IMR-90 (cell line): ENCODE results near the gene RFTN1. TPM values are rescaled to one million over a fixed set of nuclear protein-coding genes. Genes with fewer than 3 reads are reported as not detected.
A peak's percentile ranks its signal among the peaks of the same experiment; 100 is the strongest.

ENCODE experiments used
- ATAC-seq: fragments of 200-7000 bp; cut with Tn5 transposase; 2 replicates; pipeline ENCODE4 v1.9.1; 2020; ENCODE audit warnings: low read depth, mild to moderate bottlenecking, moderate library complexity
- BruUV-seq: library from RNA; stranded (reverse); fragments of 400-500 nt; replicated peaks from 2 replicates; lab custom pipeline; 2021; lab: Mats Ljungman, UMichigan
- CTCF ChIA-PET: fragments of 300-600 bp; formaldehyde crosslinking; extraction: SDS; loops from one replicate; lab custom pipeline; 2021; ENCODE audit warnings: antibody characterized with exemption; lab: Yijun Ruan, JAX
- POLR2A ChIA-PET: fragments of 300-600 bp; sonication (Branson Sonifier 250); formaldehyde crosslinking; loops from one replicate; lab custom pipeline; 2022; ENCODE audit warnings: antibody characterized with exemption; ENCODE audit not compliant: unreplicated experiment; lab: Charles Lee
- DNase-seq: peaks from one replicate; pipeline ENCODE4 v3.0.0; 2013
- H2AFZ ChIP-seq: replicated peaks from 2 replicates; pipeline ENCODE3; 2013; ENCODE audit warnings: low read length, mild to moderate bottlenecking; ENCODE audit not compliant: poor library complexity
- H2AK5ac ChIP-seq: 2 replicates; pipeline ENCODE4 v1.6.1; 2013; ENCODE audit warnings: low read depth, low read length, inconsistent platforms
- H2AK9ac ChIP-seq: replicated peaks from 2 replicates; pipeline ENCODE3; 2013; ENCODE audit warnings: mild to moderate bottlenecking, low read depth, low read length, moderate library complexity; ENCODE audit not compliant: poor library complexity
- H2BK120ac ChIP-seq: 2 replicates; pipeline ENCODE4 v1.6.1; 2013; ENCODE audit warnings: low read depth, low read length, inconsistent platforms
- H2BK15ac ChIP-seq: 3 replicates; pipeline ENCODE4 v1.6.1; 2013; ENCODE audit warnings: low read depth, low read length, inconsistent platforms
- H2BK20ac ChIP-seq: 2 replicates; pipeline ENCODE4 v1.6.1; 2013; ENCODE audit warnings: low read depth, mild to moderate bottlenecking, inconsistent platforms, low read length, moderate library complexity
- H2BK5ac ChIP-seq: 2 replicates; pipeline ENCODE4 v1.6.1; 2013; ENCODE audit warnings: mild to moderate bottlenecking, low read depth, low read length, inconsistent platforms; ENCODE audit not compliant: poor library complexity, severe bottlenecking
- H3K14ac ChIP-seq: replicated peaks from 2 replicates; pipeline ENCODE4 v1.6.1; 2013; ENCODE audit warnings: low read depth, low read length, inconsistent platforms
- H3K18ac ChIP-seq: 2 replicates; pipeline ENCODE4 v1.6.1; 2013; ENCODE audit warnings: low read depth, low read length, control low read depth
- H3K23ac ChIP-seq: 2 replicates; pipeline ENCODE4 v1.6.1; 2013; ENCODE audit warnings: low read depth, low read length, inconsistent platforms
- H3K27ac ChIP-seq: 2 replicates; pipeline ENCODE4 v1.5.1; 2013; ENCODE audit warnings: mild to moderate bottlenecking, control low read depth, low read length; ENCODE audit not compliant: insufficient read depth
- H3K27me3 ChIP-seq: 2 replicates; pipeline ENCODE4 v1.6.1; 2013; ENCODE audit warnings: low read length; ENCODE audit not compliant: control insufficient read depth, insufficient read depth
- H3K36me3 ChIP-seq: 2 replicates; pipeline ENCODE4 v1.6.1; 2013; ENCODE audit warnings: low read length, mixed read lengths; ENCODE audit not compliant: control insufficient read depth, insufficient read depth
- H3K4ac ChIP-seq: 2 replicates; pipeline ENCODE4 v1.6.1; 2013; ENCODE audit warnings: low read depth, low read length, inconsistent platforms
- H3K4me1 ChIP-seq: 2 replicates; pipeline ENCODE4 v1.6.1; 2013; ENCODE audit warnings: low read length, mixed read lengths; ENCODE audit not compliant: control insufficient read depth, insufficient read depth
- H3K4me2 ChIP-seq: 2 replicates; pipeline ENCODE4 v1.6.1; 2013; ENCODE audit warnings: low read depth, mild to moderate bottlenecking, control low read depth, low read length, moderate library complexity
- H3K4me3 ChIP-seq: 2 replicates; pipeline ENCODE4 v1.5.1; 2013; ENCODE audit warnings: low read depth, mild to moderate bottlenecking, control low read depth, low read length, moderate library complexity; ENCODE audit not compliant: insufficient read depth
- H3K56ac ChIP-seq: 2 replicates; pipeline ENCODE4 v1.6.1; 2013; ENCODE audit warnings: low read length, inconsistent platforms; ENCODE audit not compliant: insufficient read depth; ENCODE audit errors: extremely low read depth
- H3K79me1 ChIP-seq, 2 experiments: 2 replicates each; pipeline ENCODE4 v1.6.1; 2013; ENCODE audit warnings: low read length in 2 of 2, inconsistent platforms in 1 of 2, low read depth in 1 of 2
- H3K9ac ChIP-seq: 2 replicates; pipeline ENCODE4 v1.6.1; 2013; ENCODE audit warnings: low read depth, low read length, control low read depth
- H3K9me1 ChIP-seq: 2 replicates; pipeline ENCODE4 v1.6.1; 2013; ENCODE audit warnings: low read length, inconsistent platforms; ENCODE audit not compliant: insufficient read depth
- H3K9me3 ChIP-seq: 2 replicates; pipeline ENCODE4 v1.6.1; 2013; ENCODE audit warnings: low read length; ENCODE audit not compliant: control insufficient read depth, insufficient read depth
- H4K20me1 ChIP-seq: 2 replicates; pipeline ENCODE4 v1.6.1; 2013; ENCODE audit warnings: low read length, inconsistent platforms; ENCODE audit not compliant: insufficient read depth
- H4K5ac ChIP-seq: 2 replicates; pipeline ENCODE4 v1.6.1; 2013; ENCODE audit warnings: mild to moderate bottlenecking, low read depth, low read length, control low read depth
- H4K8ac ChIP-seq, 2 experiments: 2 replicates each; pipeline ENCODE4 v1.6.1; 2013; ENCODE audit warnings: low read depth in 2 of 2, low read length in 2 of 2, control low read depth in 1 of 2, inconsistent platforms in 1 of 2
- H4K91ac ChIP-seq: 2 replicates; pipeline ENCODE4 v1.6.1; 2013; ENCODE audit warnings: low read depth, low read length, inconsistent platforms; ENCODE audit not compliant: insufficient read depth
- CEBPB ChIP-seq: IDR thresholded peaks from 2 replicates; pipeline ENCODE4 v1.6.1; 2012; ENCODE audit warnings: low read depth, low read length, improper control_type of control experiment
- CHD1 ChIP-seq: IDR thresholded peaks from 2 replicates; pipeline ENCODE4 v1.6.1; 2012; ENCODE audit warnings: low read depth, low read length, improper control_type of control experiment
- WGBS, 2 experiments: methylation state at CpG; one replicate each; pipeline versions ENCODE4 v1.1.5 to v1.1.7; 2013; ENCODE audit warnings: missing lambda C conversion rate in 2 of 2; ENCODE audit not compliant: insufficient read length in 1 of 2; ENCODE audit errors: extremely low coverage in 2 of 2; 5-methylcytosine and 5-hydroxymethylcytosine counted together
- dilution Hi-C: fragments of 300-500 bp; cut with HindIII; formaldehyde crosslinking; loops from one replicate; pipeline ENCODE4 v1.14.3; 2018; ENCODE audit warnings: low sequenced_read_pairs; ENCODE audit not compliant: unreplicated experiment
- in situ Hi-C: fragments of 300-500 bp; cut with MboI; formaldehyde crosslinking; loops from 3 replicates; pipeline ENCODE4 v1.14.3; 2019; ENCODE audit warnings: low sequenced_read_pairs, inconsistent platforms, mixed read lengths
- intact Hi-C: fragments of 100-400 bp; cut with micrococcal nuclease; formaldehyde crosslinking; loops from 2 replicates; pipeline ENCODE4 v1.10.0; 2022
- polyA plus RNA-seq, 3 experiments: library from polyadenylated mRNA; depleted of rRNA; stranded (reverse); fragments of >200 nt; gene quantifications; 2 replicates each; pipeline ENCODE4 v1.2.3, GENCODE V29; 2012; ENCODE audit warnings: low replicate concordance in 1 of 3
- total RNA-seq: library from RNA; depleted of rRNA; stranded (reverse); fragments of >200 nt; gene quantifications from 2 replicates; pipeline ENCODE4 v1.2.3, GENCODE V29; 2012
- TF ChIP-seq, protein P1 (sequence below): fragments of 150-350 bp; IDR thresholded peaks from 2 replicates; pipeline ENCODE4 v1.6.1; 2016; ENCODE audit warnings: low read depth, mild to moderate bottlenecking, low read length, moderate library complexity, borderline replicate concordance

RFTN1 gene
- total and polyA plus RNA-seq, 2 of the 4 experiments (the other 2 are of a cell fraction), result 45.0 to 52.0 TPM

DNA sequence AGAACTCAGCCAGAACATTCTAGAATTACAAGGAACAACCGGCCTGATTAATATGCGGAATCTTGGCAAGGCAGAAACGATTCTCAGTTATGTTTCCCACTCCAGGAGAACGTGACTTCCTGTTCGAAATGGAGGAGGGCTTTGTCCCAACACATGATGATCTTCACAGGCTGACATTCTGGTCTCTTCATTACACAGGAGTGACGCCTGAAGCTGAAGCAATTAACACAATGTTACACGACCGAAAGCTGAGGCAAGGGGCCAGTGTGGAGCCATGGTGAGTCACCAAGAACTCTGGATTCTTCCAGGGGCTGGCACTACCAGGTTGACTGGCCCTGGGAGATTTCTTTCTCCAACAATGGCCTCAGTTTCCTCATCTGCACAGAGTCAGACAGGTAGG lies 40.9 kb downstream of the RFTN1 start:
- Histone ChIP-seq H3K9me3 (peaks cover 4% of the 10 kb centered on the region), H3K27me3 (no peaks in the 10 kb centered on the region), H3K4me3 (no peak overlapping the region), H4K91ac (no peak overlapping the region), H3K9me1 (peaks cover 29% of the 10 kb centered on the region), H3K9ac (no peak overlapping the region), H2BK15ac (no peak overlapping the region), H3K36me3 (peaks cover 24% of the 10 kb centered on the region), H2AFZ (no peak overlapping the region), H3K27ac (no peak overlapping the region), H2AK5ac (peak overlapping the region; percentile 46), H2BK120ac (no peak overlapping the region), H3K18ac (0 out of 2 replicates have a peak overlapping the region, but pooled peaks have one; percentile 30), H4K5ac (0 out of 2 replicates have a peak overlapping the region, but pooled peaks have one; percentile 27), H3K79me1 (peaks cover 55 to 77% of the 10 kb centered on the region in 2 experiments), H2AK9ac (no peak overlapping the region), H2BK20ac (no peak overlapping the region), H3K4me1 (peaks cover 22% of the 10 kb centered on the region), H3K4ac (no peak overlapping the region; the same call in 1 of the 2 replicates), H3K14ac (no peak overlapping the region), H3K4me2 (no peak overlapping the region), H3K56ac (no peak overlapping the region), H2BK5ac (no peak overlapping the region), H3K23ac (no peak overlapping the region), H4K8ac (no peak overlapping the region; a peak in 1 of 4 replicates), H4K20me1 (peaks cover 11% of the 10 kb centered on the region)
- dilution Hi-C loops (no loop called here), intact Hi-C loops (no loop called here), in situ Hi-C loops (no loop called here)
- CTCF ChIA-PET, result no interaction called here
- DNase-seq (no peak), ATAC-seq (no peak)
- BruUV-seq, result no TSS peak
- POLR2A ChIA-PET, result no interaction called here
- TF ChIP-seq, protein P1, sequence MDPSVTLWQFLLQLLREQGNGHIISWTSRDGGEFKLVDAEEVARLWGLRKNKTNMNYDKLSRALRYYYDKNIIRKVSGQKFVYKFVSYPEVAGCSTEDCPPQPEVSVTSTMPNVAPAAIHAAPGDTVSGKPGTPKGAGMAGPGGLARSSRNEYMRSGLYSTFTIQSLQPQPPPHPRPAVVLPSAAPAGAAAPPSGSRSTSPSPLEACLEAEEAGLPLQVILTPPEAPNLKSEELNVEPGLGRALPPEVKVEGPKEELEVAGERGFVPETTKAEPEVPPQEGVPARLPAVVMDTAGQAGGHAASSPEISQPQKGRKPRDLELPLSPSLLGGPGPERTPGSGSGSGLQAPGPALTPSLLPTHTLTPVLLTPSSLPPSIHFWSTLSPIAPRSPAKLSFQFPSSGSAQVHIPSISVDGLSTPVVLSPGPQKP, result no peak
- TF ChIP-seq CHD1 (no peak), CEBPB (no peak)
- 82% methylated on average over 4 of the region's 8 CpGs; no CpG with 5 or more reads in 1 of the 2 experiments for WGBS, 2 experiments
